Stimulated activated CD4-positive, alpha-beta T cell treated with anti-CD3 and anti-CD28 coated beads, Interleukin-1b, Interleukin-23, amount 100 ng/mL, for 1 hour (primary cell): ENCODE results near the gene OOSP1.
"Not testable (repeated sequence)": the region's sequence is repeated elsewhere in the genome, so short reads cannot be mapped to it uniquely, and the experiment has no call there.

Source experiments
- DNase-seq, 2 donors: peaks; one replicate each; pipeline ENCODE4 v3.0.0-alpha.2; 2020; ENCODE audit warnings: low read depth in 2 of 2

The OOSP1 gene

DNA sequence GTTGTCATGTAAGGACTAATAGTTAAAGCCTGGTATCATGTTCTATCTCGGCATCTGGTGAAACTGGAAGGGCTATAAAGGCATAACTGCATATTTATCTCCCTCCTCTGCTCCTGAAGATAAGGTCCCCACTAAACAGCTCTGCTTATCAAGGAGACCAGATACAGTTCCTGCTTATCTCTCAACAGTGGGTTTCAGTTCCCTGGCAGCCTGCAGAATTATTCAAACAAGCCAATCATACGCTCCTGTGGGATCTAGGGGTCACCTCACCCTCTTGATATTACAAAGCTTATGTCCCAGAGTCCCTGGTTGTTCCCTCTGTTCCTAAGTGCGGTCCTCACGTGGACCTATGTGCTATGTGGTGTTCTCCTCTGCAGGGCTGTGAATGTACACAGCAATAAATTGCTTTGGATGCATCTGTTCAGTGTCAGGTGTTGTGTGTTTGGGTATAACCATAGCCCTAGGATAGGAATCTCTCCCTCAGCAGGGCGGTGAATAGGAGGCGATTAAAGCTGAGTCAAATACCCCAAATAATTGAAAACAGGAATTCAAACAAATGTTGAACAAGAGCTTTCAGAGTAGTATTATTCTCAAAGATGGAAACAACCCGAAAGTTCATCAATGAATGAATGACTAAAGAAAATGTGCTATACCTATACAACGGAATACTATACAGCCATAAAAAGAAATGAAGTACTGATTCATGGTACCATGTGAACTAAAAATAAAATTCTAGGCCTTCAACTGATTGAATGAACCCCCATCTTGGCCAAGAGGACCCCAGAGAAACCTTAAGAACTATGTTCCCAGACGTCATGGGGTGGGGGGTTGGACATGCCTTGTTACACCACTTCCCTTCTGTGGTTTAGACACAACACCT lies 22.5 kb downstream of the OOSP1 start:
- no peak for DNase-seq

DNA sequence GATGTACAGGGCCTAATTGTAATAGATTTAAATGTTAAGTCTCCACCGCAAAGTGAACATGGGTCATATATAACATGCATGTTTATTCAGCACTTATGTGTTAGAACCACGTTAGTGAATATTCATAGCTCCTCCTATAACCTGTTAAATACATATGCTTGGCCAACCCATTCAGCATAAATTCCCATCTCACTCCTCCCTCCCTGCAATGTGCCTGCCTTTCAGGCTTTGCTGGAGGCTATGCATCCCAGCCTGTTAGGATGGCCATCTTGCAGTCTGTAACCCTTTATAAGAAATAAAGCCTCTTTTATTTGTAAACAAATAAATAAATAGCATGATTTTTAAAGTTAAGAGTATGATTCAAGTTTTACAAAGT lies 23.9 kb downstream of the OOSP1 start:
- no peak for DNase-seq

DNA sequence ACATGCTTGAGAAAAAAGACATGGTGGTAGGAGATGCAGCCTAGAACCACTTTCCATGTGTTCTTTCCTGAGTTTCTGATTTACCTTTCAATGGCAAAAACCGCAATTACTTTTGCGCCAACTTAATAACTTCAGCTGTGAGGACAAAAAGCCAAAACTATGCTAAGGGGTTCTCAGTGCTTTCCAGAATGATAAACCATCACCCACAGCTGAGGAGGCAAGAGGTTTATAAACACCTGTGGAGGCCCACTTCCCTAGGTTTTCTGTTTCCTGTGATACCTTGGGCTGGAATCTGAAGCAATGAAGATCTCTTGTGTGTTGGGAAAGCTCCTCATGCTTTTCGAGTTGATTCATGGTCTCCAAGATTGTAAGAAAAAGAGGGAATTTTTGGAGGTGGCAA lies 25.5 kb downstream of the OOSP1 start, which contains the start of gene OOSP4A:
OOSP4A (plus strand) TSS at position 301 of the 400 bp plus-strand sequence; CDS start at position 301, 0 bp downstream.
- DNase-seq = no peak

DNA sequence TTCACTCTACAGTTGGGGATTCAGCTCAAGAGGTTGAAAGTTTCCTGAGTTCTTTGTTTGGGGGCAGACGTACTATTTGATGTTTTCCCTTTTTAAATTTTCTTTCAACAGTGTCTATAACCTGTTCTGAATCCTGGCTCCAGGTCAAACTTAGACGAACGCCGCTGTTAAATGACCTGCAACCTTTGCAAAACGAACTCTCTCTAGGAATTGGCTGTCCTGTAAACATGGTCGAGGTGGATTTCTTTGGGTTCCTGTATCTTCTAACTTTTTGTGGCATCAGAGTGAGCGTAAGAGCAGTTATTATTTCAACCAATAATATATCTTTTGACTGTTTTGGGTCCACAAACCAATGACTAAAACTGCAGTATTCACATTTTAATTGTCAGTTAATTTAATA lies 27.2 kb downstream of the OOSP1 start:
- no peak for DNase-seq

DNA sequence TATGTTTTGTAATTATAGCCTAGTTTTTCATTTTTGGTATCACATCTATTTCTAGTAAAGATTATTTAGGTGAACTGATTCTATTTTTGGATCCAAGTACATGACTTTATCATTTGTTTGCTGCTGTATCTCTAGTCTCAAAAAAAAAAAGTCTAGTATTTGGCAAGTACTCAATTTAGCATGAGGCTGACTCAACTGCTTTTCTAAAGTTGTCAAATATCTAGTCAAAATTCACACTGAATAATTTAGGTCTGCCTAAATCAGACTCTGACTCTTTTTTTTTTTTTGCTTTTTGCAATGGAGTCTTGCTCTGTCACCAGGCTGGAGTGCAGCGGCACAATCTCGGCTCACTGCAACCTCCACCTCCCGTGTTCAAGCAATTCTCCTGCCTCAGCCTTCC lies 28.0 kb downstream of the OOSP1 start:
- no peak for DNase-seq

DNA sequence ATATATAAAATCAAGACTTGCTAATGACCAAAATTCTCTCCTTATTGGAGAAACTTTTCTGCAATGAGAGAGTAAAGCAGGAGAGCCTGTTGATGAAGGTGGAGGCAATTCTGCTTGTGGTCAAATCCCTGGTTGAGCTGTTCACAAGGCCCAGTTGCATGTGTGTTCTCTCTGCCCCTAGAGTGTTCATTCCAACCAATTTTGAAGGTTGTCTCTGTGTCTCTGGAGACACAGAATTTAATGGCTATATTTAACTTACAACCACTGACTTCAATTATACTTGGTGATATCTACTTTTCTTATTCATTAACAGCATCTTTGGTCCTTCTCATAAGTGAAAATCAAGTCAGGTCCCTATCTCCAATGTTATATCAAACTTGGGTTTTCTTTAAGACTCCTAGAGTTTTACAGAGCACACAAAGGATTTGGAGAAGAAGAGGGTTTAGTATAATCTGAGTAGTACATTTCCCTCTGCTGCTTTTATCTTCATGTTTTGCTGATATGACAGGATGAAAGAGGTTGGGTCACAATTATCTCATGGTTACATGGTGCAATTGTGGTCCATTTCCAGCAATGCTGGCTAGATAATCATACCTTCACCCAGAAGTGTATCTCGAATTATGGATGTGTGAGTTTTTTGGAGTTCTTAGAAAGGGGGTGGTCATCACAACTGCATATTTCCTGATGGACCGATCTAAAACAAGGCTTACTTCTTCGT lies 29.6 kb downstream of the OOSP1 start:
- no peak for DNase-seq

DNA sequence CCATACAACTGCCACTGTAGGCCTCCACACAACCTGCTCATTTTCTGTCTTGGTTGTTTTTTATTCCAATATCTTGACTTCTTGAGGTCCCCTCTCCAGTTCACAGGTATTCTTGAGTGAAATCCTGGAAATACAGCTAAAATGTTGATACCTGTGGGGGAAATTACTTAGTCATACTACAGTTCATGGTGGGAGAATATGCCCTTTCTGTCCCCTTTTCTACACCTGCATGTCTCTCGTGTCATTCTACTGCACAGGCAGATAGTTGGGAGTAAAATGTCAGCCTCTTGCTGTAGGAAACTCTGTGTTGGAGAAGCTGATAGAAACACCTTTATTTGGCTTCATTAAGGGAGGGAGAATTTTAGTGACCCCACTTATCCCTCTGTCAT lies 30.2 kb downstream of the OOSP1 start:
- no peak for DNase-seq

DNA sequence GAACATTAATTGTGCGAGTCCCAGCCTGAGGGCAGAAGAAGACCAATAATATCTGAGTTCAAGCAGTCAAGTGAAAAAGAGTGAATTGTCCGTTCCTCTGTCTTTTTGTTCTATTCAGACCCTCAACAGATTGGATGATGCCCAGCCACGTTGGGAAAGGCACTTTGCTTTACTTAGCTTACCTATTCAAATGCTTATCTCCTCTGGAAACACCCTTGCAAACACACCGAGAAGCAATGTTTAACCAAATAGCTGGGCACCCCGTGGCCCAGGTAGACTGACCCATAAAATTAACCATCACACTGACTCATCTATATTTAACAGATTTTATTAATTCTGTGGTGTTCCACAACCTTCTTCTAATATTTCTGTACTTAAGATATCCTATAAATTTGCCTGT lies 34.9 kb downstream of the OOSP1 start:
- DNase-seq = no peak

DNA sequence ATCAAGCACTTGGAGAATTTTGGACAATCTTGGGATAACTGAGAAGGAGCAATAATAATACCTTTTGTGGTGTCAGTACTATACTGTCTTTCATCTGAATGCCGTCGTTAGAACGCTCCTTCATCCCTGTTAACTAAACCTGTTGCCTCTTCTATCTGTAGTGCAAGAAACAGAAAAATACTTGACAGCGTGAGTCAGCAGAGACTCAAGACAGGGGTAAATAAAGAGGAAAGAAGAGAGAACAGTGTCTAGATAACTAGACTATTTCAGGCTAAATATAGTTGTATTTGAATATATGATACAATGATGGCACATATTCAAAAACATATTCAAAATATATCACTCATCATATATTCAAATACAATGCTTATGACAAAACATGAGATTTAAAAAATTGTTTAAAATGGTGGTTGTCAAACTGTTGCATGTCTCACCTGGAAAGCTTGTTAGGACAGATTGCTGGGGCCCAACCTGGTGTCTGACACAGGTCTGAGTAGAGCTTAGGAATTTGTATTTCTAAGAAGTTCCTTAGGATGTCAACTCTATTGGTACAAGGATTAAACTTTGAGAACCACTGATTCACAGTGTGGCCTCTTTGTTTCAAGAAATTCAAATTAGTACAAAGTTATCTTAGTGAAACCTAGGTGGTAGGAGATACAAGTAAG lies 43.0 kb downstream of the OOSP1 start:
- no peak for DNase-seq

DNA sequence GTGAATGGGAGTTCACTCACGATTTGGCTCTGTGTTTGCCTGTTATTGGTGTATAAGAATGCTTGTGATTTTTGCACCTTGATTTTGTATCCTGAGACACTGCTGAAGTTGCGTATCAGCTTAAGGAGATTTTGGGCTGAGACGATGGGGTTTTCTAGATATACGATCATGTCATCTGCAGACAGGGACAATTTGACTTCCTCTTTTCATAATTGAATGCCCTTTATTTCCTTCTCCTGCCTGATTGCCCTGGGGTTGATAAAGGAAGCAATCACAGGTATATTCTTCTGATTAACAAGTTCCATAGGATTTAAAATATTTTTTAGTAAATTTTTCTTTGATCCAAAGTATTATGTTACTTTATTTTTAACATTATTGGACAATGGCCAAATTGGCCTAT lies 43.8 kb downstream of the OOSP1 start:
- DNase-seq = not testable (repeated sequence)

DNA sequence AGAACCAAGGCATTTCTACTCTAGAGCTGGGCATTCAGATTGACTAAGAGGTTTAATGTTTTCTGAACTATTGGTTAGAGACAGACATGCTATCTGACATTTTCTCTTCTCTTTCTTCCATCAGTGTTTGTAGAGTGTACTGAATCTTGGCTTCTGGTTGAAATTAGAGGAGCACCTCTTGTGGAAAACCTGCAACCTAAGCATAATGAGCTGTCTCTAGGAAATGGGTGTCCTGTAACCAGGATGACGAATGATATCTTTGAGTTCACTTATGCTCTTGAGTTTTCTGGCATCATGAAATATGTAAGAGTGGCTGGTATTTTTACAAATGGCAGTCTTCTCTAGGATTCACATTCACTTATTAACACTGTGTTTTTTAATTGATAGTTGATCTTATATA lies 45.0 kb downstream of the OOSP1 start:
- DNase-seq = no peak

DNA sequence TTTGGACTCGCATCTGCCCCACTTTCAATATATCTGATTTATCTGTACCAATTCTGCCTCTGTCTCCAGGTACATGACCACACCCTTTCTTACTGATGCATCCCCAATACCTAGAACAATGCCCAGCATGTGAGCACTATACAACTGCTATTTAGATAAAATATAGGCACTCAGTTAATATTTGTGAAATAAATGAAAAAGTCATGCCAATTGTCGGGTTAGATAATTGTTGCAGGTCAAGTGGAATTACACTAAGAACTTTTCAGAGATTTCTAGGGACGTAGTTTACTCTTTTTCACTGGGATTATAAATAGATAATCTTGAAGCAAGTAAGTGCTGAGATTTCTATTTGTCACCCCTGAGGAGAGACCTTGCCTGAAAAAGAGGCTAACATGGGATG lies 46.1 kb downstream of the OOSP1 start:
- DNase-seq = no peak

DNA sequence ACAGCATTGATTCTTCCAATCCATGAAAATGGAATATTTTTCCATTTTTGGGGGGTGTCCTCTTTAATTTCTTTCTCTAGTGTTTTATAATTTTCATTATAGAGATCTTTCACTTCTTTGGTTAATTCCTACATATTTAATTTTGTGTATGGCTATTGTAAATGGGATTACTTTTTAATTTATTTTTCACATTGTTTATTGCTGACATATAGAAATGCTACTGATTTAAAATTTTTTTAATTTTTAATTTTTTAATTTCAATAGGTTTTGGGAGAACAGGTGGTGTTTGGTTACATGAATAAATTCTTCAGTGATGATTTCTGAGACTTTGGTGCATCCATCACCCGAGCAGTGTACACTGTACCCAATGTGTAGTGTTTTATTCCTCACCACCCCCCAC lies 52.2 kb downstream of the OOSP1 start:
- no peak for DNase-seq

DNA sequence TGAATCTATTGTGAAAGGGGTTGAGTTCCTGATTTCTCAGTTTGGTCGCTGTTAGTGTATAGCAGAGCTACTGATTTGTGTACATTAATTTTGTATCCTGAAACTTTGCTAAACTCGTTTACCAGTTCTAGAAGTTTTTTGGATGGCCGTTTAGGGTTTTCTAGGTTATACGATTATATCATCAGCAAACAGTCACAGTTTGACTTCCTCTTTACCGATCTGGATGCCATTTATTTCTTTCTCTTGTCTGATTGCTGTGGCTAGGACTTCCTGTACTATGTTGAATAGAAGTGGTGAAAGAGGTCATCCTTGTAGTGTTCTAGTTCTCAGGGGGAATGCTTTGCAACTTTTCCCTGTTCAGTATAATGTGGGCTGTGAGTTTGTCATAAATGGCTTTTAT lies 54.2 kb downstream of the OOSP1 start:
- DNase-seq = no peak

DNA sequence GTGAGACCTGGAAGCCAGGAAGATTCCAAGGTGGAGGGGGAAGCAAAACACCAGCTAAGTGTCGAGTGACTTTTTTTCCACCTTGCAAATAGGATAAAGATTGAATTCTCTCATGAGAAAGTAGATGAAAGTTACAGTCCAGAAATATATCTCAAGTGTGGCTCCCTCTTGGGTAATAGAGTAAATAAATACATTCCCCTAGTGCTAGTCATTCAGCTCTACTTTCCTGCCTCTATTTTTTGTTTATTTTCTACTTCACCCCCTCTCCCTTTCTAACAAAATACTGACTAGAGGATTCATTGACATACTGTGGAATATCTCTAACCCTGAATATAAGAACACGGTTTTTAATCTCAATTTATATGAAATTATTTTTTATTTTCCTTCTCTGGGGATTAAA lies 59.6 kb downstream of the OOSP1 start:
- no peak for DNase-seq

DNA sequence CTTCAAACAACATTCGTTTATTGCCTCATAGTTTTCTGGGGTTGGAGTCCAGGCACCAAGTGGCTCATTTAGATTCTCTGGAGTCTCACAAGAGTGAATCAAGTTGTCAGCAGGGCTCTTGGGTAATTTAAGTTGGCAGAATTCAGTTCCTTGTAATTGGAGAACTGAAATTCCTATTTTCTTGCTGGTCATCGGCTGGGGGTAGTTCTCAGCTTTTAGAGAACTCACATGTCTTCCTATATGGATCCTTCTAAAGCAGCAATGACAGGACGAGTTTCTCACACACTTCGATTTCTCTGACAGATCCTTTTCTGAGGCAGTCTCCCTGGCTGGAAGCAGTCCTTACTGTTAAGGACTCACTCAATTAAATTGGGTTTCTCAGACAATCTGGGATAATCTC lies 61.5 kb downstream of the OOSP1 start:
- DNase-seq = no peak

DNA sequence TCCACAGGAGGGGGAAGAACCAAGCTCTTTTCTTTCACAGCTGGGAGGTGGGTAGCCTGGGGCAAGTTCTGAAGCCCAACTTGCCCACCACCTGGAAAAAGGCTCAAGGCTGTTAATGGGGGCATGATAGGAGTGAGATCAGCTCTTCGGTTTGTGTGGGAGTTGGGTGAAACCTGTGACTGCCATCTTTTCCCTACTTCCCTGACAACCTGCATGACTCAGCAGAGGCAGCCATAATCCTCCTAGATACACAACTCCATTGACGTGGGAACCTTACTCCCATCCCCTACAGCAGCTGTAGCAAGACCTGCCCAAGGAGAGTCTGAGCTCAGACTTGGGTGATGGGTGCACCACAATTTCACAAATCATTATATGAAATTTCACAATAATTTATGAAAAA lies 65.5 kb downstream of the OOSP1 start:
- no peak for DNase-seq

DNA sequence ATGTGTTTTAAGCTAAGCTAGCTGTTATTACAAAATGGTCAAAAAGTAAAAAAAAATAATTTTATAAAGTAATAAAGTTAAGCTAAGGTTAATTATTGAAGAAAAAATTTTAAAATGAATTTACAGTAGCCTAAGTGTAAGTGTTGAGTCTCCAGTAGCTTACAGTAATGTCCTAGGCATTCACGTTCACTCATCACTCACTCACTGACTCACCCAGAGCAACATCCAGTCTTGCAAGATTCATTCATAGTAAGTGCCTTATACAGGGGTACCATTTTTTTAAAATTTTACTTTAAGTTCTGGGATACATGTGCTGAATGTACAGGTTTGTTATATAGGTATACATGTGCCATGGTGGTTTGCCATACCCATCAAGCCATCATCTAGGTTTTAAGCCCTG lies 67.1 kb downstream of the OOSP1 start:
- no peak for DNase-seq
